Esophagus mucosa (tissue), 1 donor: ENCODE results near the gene C15orf62. TPM values are rescaled to one million over a fixed set of nuclear protein-coding genes. Genes with fewer than 3 reads are reported as not detected.

ENCODE experiments used
- ATAC-seq: fragments of 200-7000 bp; cut with Tn5 transposase; one replicate; pipeline ENCODE4 v1.9.1; 2020
- total RNA-seq: library from RNA; stranded (reverse); gene quantifications from one replicate; pipeline ENCODE4 v1.2.4, GENCODE V29; 2023
- donor health status: DM: yes; HTN: yes; CAD: no.

C15orf62 gene, protein sequence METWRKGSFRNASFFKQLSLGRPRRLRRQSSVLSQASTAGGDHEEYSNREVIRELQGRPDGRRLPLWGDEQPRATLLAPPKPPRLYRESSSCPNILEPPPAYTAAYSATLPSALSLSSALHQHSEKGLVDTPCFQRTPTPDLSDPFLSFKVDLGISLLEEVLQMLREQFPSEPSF
- 4.0 TPM for total RNA-seq

DNA sequence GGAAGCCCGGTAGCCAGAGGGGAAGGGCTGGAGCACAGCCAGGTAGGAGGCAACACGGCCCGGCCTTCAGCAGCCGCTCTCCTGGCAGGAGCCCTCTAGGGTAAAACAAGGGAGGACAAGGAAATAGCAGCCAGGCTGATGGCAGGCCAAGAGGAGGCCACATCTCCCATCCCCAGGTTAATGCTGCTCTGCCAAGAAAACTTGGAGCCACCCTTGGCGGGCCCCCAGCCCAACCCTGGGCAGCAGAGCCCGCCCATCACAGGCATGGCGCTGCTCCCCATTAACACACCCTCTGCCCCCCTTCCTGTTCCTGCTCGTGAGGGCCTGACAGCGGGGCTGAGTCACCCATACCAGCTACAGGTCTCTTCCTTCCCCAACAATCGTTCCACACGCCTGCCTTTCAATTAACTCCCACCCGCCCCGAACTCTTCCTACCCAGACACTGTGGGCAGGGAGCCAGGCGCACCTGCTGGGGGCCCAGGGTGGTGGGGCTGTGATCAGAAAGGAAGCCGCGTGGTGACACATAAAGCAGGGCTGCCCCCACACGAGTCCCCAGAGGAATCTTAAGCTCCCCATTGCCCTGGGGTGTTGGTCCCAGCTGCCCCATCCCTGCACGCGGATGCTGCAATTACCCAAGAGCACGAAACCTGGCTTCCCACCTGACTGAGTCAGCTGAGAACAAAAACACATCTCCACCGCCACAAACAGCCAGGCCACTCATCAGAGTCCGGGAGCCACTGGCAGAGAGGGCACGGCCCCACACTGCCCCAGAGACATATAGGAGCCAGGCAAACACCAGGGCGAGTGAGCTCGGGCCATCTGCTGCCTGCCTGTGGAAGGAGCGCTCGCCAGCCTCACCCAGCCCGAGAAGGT, at the start of gene C15orf62:
C15orf62 (plus strand) TSS at position 707 of the 873 bp plus-strand sequence. CDS start 516 bp downstream, outside the sequence.
- peak; percentile 87 for ATAC-seq

- no peak for ATAC-seq
These were observed 48.1 kb upstream of the C15orf62 start for GRCh38 chr15:40721701-40722100.

GRCh38 chr15:40722354-40722753, 47.4 kb upstream of the C15orf62 start:
- ATAC-seq = no peak

GRCh38 chr15:40722934-40723333, 46.8 kb upstream of the C15orf62 start:
- ATAC-seq = no peak

- ATAC-seq = no peak
These were observed 45.9 kb upstream of the C15orf62 start for GRCh38 chr15:40723919-40724318.

DNA sequence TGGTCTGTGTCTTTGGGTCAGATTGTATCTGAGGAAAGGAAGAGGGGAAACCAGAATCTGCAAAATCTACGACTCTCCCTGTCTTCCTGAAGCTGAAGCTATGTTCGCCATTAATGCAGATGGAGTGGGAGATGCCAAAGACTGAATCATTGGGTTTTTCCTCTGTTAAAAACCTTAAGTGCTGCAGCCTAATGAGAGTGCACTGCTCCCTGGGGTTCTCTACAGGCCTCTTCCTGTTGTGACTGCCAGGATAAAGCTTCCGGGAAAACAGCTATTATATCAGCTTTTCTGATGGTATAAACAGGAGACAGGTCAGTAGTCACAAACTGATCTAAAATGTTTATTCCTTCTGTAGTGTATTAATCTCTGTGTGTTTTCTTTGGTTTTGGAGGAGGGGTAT, 38.7 kb upstream of the C15orf62 start:
- ATAC-seq = no peak

DNA sequence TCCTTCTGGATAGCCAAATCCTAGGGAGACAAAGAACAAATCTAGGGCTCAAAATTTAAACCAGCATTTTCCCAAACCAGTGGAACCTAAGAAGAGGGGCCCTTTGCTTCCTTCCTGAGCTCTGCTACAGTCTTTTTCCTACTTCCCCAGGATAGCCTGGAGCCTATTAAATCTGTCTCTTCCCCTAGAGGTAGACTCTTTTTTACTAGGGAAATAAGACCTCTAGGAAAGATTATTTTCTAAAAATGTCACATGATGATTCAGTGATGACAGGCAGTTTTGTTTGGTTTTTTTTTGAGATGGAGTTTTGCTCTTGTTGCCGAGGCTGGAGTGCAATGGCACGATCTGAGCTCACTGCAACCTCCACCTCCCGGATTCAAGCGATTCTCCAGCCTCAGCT, 33.2 kb upstream of the C15orf62 start:
- ATAC-seq = no peak

DNA sequence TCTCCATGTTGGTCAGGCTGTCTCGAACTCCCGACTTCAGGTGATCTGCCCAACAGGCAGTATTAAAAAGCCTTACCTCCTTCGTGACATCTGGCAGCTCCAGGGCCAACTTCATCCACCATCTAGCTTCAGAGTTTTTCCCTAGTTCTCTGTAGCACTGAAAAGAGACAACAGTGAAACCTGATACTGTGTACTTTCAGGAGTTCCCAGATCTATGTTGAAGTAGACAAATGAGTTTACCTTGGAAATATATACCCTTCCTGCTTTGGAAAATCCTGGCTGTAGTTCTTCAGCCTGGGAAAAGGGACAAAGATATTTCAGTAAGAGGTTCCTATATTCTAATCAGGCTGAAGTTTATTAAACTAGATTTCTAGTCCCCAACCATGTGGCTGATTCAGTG, 32.7 kb upstream of the C15orf62 start:
- ATAC-seq = no peak

DNA sequence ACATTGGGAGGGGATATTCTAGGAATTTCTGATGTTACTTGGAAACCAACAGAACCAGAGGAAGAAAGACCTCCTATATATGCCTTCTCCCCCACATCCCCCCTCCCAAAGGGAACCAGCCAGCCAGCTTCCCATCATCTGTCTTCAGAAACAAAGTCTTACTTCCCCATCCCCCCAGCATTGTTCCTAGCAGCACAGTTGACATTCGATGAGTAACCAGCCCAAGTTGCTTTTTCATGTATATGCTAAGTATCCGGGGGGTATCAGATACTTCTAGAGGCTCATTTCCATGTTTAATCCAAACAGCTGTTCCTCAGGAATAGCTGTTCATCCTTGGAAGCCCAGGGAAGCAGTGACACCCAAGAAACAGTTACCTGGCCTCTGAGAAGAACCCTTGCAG, 30.7 kb upstream of the C15orf62 start:
- no peak for ATAC-seq

GRCh38 chr15:40739854-40740253, 29.9 kb upstream of the C15orf62 start:
- no peak for ATAC-seq

- no peak for ATAC-seq
These were observed 26.3 kb upstream of the C15orf62 start for GRCh38 chr15:40743485-40743901.

DNA sequence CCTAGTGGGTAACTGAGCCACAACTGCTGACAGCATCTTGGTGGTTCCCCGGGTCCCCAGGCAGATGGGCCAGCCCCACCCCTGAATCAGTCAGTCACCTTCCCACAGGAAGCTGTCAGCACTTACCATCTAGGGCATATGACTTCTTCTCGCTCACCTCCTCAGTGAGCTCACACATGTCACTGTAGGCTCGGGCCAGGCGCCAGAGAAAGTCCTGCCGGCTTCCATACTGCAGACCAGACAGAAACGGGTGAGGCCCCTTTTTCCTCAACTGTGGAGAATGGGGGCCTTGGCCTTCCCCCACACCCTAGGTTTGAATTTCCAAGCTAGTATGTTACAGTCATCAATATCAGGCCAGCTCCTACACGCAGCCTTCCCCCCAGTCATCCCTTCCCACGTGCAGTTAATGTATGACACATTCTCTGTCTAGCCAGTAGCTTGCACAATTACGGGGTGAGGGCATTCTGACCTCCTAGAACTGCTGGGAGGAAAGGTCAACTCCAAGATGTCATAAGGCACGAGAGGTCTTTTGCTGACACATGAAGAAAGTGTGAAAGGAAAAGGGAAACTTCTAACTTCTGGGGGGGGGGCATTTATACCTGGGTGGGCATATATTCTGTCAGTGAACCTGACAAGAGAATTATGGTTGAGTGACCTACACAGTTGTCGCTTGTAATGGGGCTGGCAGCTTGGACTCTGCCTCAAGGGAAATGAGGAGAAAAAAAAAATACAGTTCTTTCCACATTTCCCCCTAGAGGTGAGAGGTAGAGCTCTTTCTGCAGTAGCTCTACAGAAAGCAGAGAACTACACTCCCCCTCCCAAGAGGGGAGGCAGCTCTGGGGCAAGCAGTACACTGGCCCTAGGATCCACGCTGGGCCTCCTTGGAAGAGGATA, 25.6 kb upstream of the C15orf62 start:
- ATAC-seq = peak; percentile 50

- ATAC-seq = no peak
These were observed 25.0 kb upstream of the C15orf62 start for GRCh38 chr15:40744815-40745152.

- ATAC-seq = no peak
These were observed 22.8 kb upstream of the C15orf62 start for GRCh38 chr15:40746916-40747418.

- ATAC-seq = no peak
These were observed 21.8 kb upstream of the C15orf62 start for GRCh38 chr15:40747685-40748631.

DNA sequence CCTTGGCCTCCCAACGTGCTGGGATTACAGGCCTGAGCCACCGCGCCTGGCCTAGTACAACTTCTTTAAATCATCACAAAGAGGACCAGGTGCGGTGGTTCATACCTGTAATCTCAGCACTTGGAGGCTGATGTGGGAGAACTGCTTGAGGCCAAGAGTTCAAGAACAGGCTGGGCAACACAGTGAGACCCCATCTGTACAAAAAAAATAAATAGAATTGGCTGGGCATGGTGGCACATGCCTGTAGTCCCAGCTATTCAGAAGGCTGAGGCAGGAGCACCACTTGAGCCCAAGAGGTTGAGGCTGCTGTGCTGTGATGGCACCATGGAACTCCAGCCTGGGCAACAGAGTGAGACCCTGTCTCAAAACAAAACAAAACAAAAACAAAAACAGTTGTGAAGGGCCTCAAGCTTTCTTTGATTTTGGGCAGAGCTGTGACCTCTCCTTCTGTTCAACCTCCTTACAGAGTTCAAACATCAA, 20.6 kb upstream of the C15orf62 start:
- no peak for ATAC-seq

DNA sequence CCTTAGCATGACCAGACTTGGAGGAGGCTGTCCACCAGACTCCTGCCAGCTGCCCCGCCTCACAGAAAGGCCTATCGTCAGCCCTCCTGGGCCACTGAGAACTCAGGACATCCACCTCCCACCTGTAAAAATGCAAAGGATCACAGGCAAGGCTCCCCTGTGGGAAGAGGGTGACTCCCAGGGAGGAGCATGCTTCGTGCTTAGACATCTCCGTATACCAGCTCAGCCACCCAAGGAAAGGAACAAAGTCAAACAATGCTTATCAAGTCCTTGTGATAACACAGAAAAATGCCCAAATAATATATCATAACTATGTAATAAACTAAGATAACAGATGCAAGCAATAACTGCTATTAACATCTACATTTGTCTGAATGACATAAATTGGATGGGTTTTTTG, 18.9 kb upstream of the C15orf62 start:
- no peak for ATAC-seq

GRCh38 chr15:40751745-40752144, 18.0 kb upstream of the C15orf62 start:
- ATAC-seq = no peak

- peak; percentile 62 for ATAC-seq
These were observed 15.3 kb upstream of the C15orf62 start for GRCh38 chr15:40754574-40754882.

- ATAC-seq = peak; percentile 98
These were observed 14.6 kb upstream of the C15orf62 start, which contains the start of gene RMDN3 for GRCh38 chr15:40754883-40755811. Gene RMDN3, minus strand, starts transcription at chr15:40755254. Its CDS starts 471 bp downstream, at chr15:40754783.

DNA sequence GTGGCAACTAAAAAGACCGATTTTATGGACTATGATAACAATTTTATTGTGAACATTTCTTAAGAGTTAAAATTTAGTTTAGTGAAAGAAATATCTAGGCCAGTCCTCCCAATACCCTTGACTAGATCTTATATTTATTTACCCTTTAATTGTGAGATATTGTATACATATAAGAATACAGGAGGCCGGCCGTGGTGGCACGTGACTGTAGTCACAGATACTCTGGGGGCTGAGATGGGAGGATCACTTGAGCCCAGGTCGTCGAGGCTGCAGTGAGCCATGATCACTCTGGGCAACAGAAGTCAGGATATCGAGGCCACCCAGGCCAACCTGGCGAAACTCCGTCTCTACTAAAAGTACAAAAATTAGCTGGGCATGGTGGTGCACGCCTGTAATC, 14.0 kb upstream of the C15orf62 start:
- ATAC-seq = no peak
